ENCODE data around the gene C16orf92.
A peak's percentile ranks its signal among the peaks of the same experiment; 100 is the strongest.

C16orf92 gene

GRCh38 chr16:30022887-30023286 lies at the start of gene C16orf92:
Gene C16orf92 (plus strand): TSS chr16:30023198. CDS start chr16:30023341, 143 bp downstream.
- H3K27ac ChIP-seq = no peak within 1 kb of the TSS

GRCh38 chr16:29973384-29974246 lies 49.4 kb upstream of the C16orf92 start, which contains the start of gene TAOK2:
Gene TAOK2 (plus strand): TSS chr16:29973868. CDS start chr16:29977773, 3,905 bp downstream.
- TF ChIP-seq ZFX (IDR thresholded peaks at IDR 0.05) (no peak), CTCF (conservative IDR thresholded peaks at IDR 0.05) (no peak)
- H3K27ac ChIP-seq = peak within 1 kb of the TSS; percentile 89

More at GRCh38 chr16:30022887-30023286, at the start of gene C16orf92:
- TF ChIP-seq ZFX (IDR thresholded peaks at IDR 0.05) (no peak), CTCF (conservative IDR thresholded peaks at IDR 0.05) (no peak)

- H3K27ac ChIP-seq = peak overlapping the region; percentile 89
- TF ChIP-seq ZFX (IDR thresholded peaks at IDR 0.05) = no peak
- no peak for TF ChIP-seq CTCF (conservative IDR thresholded peaks at IDR 0.05)
These were observed 48.5 kb upstream of the C16orf92 start for GRCh38 chr16:29974291-29975133.

GRCh38 chr16:29975134-29975538 lies 47.9 kb upstream of the C16orf92 start:
- TF ChIP-seq ZFX (IDR thresholded peaks at IDR 0.05) (no peak), CTCF (conservative IDR thresholded peaks at IDR 0.05) (no peak)
- H3K27ac ChIP-seq = peak overlapping the region; percentile 89

- H3K27ac ChIP-seq = no peak overlapping the region; the same call in 1 of the 2 replicates
- TF ChIP-seq ZFX (IDR thresholded peaks at IDR 0.05) = no peak
- TF ChIP-seq CTCF (conservative IDR thresholded peaks at IDR 0.05) = no peak
These were observed 47.0 kb upstream of the C16orf92 start for GRCh38 chr16:29975811-29976511.

- TF ChIP-seq CTCF (conservative IDR thresholded peaks at IDR 0.05) (no peak), ZFX (IDR thresholded peaks at IDR 0.05) (no peak)
- H3K27ac ChIP-seq = no peak overlapping the region
These were observed 45.8 kb upstream of the C16orf92 start for GRCh38 chr16:29977063-29977825.
